MG63 (cell line): ENCODE measurements around the gene NAP1L1. TPM values are rescaled to one million over a fixed set of nuclear protein-coding genes. Genes with fewer than 3 reads are reported as not detected.

Experiments used
- DNase-seq: peaks from one replicate; pipeline ENCODE4 v3.0.0-alpha.2; 2020
- H3K27me3 ChIP-seq: fragments of 250-450 bp; sonication (Bioruptor Pico); 2 replicates; pipeline ENCODE4 v1.5.1; 2020; ENCODE audit warnings: mild to moderate bottlenecking, moderate library complexity
- H3K36me3 ChIP-seq: fragments of 250-450 bp; sonication (Bioruptor Pico); 2 replicates; pipeline ENCODE4 v1.5.1; 2020; ENCODE audit warnings: mild to moderate bottlenecking, moderate library complexity
- H3K4me3 ChIP-seq: fragments of 250-450 bp; sonication (Bioruptor Pico); 2 replicates; pipeline ENCODE4 v1.5.1; 2020; ENCODE audit warnings: mild to moderate bottlenecking, moderate library complexity
- H3K9me3 ChIP-seq: fragments of 250-450 bp; sonication (Bioruptor Pico); 2 replicates; pipeline ENCODE4 v1.5.1; 2020; ENCODE audit warnings: mild to moderate bottlenecking, moderate library complexity
- total RNA-seq: library from RNA; depleted of rRNA; stranded (reverse); fragments of >200 nt; shearing (Covaris generic); gene quantifications from 2 replicates; pipeline ENCODE4 v1.2.3, GENCODE V29; 2014; ENCODE audit warnings: low replicate concordance

The NAP1L1 gene
- total RNA-seq, 1 experiment from 2014 or later = 645 TPM

DNA sequence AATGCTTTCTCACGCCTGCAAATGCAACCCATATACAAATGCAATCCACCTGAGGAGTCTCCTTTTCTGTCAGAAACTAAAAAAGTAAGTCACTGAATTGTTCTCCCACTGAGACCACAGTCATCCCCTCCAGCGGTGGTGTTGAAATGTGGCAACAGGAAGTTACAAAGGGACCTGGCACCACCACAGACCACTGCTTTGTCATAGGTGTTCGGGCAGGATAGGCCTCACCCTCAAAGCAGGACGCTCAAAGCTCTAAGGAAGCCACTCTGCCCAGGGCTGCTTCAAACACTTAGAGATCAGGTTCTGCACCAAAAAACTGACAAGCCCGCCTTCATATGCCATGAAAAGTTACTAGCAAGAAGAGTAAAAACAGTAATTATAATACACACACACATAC lies 64.2 kb downstream of the NAP1L1 start:
- Histone ChIP-seq H3K27me3 (no peaks in the 10 kb centered on the region), H3K4me3 (no peak overlapping the region), H3K9me3 (no peaks in the 10 kb centered on the region), H3K36me3 (no peaks in the 10 kb centered on the region)
- DNase-seq = peak; percentile 79

DNA sequence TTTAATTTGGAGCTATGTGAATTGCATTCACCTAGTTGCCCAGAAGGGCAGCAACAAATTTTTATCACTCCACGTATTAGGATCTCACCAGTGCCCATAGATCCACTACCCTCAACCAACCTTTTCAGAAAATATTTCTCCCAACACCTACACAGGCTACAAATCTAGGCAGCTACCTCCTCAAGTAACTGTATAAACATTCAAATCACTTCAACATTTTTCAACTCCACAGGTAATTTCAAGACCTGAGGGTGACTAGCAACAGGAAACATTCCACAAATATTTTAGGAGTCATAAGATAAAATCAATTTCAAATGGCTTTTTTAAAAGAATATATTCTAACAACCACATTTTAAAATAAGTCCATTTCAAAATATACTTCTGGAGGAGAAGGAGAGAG lies 65.8 kb downstream of the NAP1L1 start:
- no peaks in the 10 kb centered on the region for H3K36me3 ChIP-seq
- H3K9me3 ChIP-seq = no peaks in the 10 kb centered on the region
- no peak for DNase-seq
- no peaks in the 10 kb centered on the region for H3K27me3 ChIP-seq
- H3K4me3 ChIP-seq = no peak overlapping the region

DNA sequence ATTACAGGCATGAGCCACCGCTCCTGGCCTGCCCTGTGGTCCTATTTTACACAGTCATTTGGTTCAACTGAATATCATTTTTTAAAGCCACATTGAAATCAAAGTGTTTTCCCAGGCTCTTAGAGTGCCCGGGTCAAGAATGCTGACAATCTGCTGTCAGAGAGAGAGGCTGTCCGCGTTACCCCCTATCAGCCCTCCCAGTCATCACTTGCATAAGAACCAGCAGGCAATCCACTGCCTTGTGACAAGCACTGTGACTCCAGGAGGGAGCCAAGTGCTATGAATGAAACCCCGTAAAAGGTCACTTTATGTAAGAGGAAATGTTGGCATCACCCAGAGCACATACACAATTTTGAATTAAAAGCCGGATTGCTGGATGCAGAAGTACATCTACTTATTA lies 66.4 kb downstream of the NAP1L1 start:
- Histone ChIP-seq H3K36me3 (no peaks in the 10 kb centered on the region), H3K9me3 (no peaks in the 10 kb centered on the region), H3K27me3 (no peaks in the 10 kb centered on the region), H3K4me3 (no peak overlapping the region)
- no peak for DNase-seq

DNA sequence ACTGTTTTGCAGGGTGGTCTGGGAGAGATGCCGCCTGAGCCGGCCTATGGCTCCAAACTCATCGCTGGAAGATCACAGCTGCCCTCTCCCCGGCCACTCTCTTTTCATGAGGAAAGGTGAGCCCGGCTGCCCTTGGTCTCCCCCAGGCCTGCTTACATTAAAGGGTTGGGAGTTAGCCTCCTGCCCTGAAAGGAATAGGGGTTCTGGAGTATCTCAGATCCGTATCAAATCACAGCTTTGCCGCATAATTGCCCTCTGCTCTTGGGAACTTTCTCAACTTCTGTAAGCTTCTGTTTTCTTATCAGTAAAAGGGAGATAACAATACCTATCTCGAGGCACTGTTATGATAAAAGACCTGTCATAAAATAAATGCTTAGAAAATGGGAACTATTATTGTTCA lies 70.5 kb downstream of the NAP1L1 start:
- Histone ChIP-seq H3K27me3 (no peaks in the 10 kb centered on the region), H3K36me3 (no peaks in the 10 kb centered on the region), H3K9me3 (no peaks in the 10 kb centered on the region), H3K4me3 (no peak overlapping the region)
- DNase-seq = no peak

DNA sequence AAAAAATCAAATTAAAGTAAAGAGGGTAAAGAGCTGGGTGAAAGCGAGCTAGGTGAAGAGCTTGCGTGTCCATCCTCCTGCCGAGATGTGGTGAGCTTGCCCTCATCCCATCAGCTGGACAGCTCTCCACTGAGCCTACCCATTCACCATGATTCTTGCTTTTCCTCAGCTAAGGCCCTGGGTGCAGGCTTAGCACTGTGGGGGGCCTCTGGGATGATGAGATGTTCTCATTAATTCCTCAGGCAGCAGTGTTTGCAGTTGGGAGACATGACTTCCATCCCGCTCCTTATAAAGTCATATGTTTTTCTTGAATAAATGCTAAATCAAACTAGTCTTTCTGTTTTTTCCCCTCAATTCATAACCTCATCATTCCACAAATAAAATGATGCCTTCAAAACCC lies 70.9 kb downstream of the NAP1L1 start:
- Histone ChIP-seq H3K9me3 (no peaks in the 10 kb centered on the region), H3K4me3 (no peak overlapping the region), H3K27me3 (no peaks in the 10 kb centered on the region), H3K36me3 (no peaks in the 10 kb centered on the region)
- DNase-seq = no peak

DNA sequence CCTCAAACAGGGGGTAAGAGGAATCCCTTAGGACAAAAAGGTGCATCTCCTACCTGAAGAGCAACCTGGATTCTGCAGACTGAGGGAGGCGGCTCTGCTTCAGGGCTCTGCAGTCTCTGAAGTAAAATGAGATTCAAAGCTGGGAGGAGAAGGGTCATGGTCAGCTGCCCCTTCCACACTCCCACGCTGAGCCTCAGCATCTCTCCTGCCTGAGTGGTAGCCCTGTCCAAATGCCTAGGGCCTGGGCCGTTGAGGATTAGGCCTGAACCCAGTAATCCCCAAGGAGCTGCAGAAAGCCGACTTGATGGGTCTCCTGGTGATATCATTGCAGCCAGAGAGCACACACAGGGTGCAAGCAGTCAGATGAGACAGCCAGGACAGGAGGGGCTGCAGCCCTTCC lies 71.8 kb downstream of the NAP1L1 start:
- H3K9me3 ChIP-seq = no peaks in the 10 kb centered on the region
- H3K27me3 ChIP-seq = no peaks in the 10 kb centered on the region
- no peaks in the 10 kb centered on the region for H3K36me3 ChIP-seq
- no peak overlapping the region for H3K4me3 ChIP-seq
- DNase-seq = no peak

DNA sequence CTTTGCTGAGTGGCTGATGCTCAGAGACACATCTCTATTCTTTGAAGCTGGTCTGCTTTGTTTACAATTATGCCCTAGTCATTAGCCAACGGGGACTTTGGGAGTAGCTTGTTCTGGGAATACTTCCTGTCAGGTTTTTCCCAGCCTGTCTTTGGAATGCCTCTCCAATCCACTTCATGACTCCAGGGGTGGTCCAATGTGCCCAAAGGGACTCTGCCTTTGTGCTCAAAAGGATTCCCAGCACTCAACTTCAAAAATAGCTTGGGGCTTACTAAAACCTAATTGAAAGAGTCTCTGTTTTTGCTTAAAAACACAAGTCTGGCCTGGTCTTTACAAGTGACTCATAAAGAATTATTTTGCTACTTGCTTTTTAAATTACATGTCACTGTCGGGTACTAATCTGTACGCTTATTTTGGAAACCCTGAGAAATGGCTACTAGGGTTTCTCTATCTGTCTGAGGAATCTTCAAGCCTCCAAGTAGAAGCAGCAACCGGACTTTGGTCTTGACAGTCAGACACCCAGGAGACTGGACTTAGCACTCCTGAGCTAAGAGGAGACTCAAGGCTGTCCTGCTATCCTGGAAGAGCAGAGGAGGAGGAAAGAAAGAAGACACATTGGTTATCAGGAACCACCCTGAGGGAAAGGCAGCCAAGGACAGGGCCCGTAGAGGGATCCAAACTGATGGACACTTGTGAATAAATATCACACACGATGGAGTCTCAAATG lies 73.6 kb downstream of the NAP1L1 start:
- Histone ChIP-seq H3K36me3 (no peaks in the 10 kb centered on the region), H3K4me3 (no peak overlapping the region), H3K27me3 (no peaks in the 10 kb centered on the region), H3K9me3 (no peaks in the 10 kb centered on the region)
- no peak for DNase-seq

DNA sequence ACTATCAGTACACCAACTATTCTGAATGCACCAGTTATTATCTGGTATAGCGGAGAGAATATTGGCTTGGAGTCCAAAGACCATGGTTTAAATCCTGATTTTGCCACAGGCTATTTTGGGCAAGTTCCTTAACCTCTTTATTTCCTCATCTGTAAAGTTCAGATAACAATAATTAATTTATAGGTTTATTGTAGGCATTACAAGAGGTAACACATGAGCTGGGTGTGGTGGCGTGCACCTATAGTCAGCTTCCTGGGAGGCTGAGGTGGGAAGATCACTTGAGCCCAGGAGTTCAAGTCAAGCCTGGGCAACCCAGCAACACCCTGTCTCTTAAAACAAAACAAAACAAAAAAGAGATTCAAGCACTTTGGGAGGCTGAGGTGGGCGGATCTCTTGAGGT lies 76.1 kb downstream of the NAP1L1 start:
- DNase-seq = no peak
- H3K36me3 ChIP-seq = no peaks in the 10 kb centered on the region
- H3K4me3 ChIP-seq = no peak overlapping the region
- H3K27me3 ChIP-seq = no peaks in the 10 kb centered on the region
- H3K9me3 ChIP-seq = no peaks in the 10 kb centered on the region

DNA sequence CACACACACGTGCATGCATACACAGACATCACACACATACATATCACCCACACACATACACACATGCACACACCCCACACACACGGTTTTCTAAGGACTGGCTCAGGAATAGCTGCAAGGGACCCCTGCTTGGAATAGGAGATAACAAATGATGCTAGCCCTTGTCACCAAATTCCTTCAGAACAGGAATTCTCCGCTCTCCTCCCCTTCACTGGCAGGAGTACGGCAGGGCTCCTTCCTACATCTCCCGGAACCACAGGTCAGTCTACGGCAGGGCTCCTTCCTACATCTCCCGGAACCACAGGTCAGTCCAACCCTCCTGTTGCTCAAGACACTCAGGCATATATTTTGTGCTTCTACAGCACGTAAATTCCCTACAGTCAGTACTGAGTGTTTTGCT lies 76.8 kb downstream of the NAP1L1 start:
- H3K27me3 ChIP-seq = no peaks in the 10 kb centered on the region
- H3K36me3 ChIP-seq = no peaks in the 10 kb centered on the region
- H3K9me3 ChIP-seq = no peaks in the 10 kb centered on the region
- H3K4me3 ChIP-seq = no peak overlapping the region
- no peak for DNase-seq

DNA sequence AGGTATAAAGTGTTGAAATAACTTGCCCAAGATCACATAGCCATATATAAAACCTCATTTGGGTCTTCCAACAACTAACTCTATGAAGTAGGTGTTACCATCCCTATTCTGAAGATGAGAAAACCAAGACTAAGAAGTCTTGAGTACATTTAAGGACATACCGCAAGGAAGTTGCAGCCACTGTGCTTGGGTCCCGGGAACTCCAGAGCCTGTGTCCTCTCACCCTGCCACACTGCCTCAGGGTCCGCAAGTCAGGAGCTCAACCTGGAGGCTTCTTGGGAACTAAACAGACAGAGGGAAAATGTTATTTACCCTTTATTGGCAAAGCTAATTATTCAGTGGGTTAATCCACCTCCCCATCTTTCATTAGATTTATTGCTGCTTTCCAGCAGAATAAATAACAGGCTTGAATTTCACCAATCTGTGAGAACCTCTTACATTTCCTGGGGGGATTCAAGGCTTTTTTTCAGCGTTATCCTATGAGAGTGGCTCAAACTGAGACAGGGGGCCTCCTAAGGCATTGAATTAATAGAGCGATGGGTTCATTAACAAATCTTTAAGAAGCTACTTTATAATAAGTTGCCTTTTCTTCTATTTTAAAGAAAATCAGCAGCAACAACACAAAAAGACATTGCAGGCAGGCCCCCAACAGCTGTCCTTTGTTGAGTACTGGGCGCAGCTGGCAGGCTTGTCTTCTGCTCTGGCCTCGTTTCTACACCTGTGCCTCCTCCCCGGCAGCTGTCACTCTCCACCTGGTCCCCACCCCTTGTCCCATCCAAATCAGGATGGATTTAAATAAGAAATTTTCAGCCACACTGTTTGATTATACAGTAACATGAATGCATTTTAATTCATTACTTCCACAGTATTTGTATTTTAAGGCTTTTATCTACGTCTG lies 78.2 kb downstream of the NAP1L1 start:
- Histone ChIP-seq H3K36me3 (no peaks in the 10 kb centered on the region), H3K9me3 (no peaks in the 10 kb centered on the region), H3K4me3 (no peak overlapping the region), H3K27me3 (no peaks in the 10 kb centered on the region)
- no peak for DNase-seq

DNA sequence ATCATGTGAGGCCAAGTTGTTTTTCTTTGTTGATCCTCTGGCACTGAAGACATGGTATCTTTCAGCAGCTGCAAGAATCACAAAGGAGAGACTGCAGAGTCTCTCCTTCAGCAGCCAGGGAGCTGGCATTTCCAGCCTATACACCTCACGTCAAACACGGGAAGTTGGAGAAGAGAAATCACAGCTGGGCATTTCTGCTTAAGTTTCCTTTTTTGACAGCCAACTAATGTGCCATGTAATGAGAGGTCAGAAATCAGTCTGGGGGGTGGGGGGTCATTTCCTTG lies 81.2 kb downstream of the NAP1L1 start:
- Histone ChIP-seq H3K9me3 (no peaks in the 10 kb centered on the region), H3K27me3 (no peaks in the 10 kb centered on the region), H3K36me3 (no peaks in the 10 kb centered on the region), H3K4me3 (no peak overlapping the region)
- no peak for DNase-seq

DNA sequence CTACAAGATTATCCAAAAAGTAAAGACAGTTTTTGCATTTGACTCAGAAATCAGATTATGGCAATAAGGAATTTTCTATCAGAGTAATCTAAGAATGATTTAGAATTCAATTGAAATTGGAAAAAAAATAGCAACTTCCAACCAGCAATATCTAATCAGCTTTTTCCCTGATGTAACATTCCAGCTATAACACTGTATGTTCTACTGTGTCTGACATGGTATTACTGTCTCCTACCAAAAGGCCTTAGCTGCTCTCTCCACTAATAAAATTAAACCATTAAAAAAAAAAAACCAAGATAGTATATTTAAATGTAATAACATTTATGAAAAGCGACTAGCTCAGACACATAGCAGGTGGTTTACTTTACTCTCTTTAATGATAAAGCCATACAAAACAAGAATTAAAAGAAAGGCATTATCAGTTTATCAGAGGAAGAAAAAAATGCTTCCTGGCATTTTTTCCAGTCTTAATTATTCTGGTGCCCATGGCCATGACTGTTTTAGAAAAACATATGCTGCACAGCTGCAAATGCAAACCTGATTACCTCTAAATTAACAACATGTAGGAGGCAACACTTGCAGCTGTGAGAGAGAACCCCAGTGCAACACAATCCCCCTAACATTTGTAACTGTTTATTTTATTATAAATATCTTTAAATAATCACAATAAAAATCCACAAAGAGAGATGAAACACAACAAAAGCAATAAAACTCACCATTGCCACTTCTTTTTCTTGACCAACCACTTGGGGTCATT lies 81.7 kb downstream of the NAP1L1 start:
- Histone ChIP-seq H3K36me3 (no peaks in the 10 kb centered on the region), H3K4me3 (no peak overlapping the region), H3K27me3 (no peaks in the 10 kb centered on the region), H3K9me3 (no peaks in the 10 kb centered on the region)
- no peak for DNase-seq

DNA sequence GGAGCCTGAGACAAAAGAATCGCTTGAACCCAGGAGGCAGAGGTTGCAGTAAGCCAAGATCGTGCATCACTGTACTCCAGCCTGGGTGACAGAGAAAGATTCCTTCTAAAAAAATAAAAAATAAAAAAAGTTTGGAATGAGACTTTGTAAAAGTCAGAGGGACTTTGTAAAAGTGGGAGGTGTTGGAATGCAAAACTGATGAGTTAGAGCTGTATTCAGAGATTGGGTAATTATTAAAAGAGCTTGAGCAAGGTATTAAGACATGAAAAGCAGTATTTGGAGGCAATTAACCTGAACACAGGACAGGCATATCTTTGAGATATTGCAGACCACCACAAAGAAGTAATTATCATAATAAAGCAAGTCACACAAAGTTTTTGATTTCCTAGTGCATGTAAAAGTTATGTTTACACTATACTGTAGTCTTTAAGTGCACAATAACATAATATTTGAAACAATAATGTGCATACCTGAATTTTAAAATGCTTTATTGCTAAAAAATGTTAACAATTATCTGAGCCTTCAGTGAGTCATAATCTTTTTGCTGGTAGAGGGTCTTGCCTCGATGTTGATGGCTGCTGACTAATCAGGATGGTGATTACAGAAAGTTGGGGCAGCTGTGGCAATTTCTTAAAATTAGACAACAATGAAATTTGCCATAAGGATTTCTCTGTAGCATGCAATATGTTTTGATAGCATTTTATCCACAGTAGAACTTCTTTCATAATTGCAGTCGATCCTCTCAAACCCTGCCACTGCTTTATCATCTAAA lies 86.0 kb downstream of the NAP1L1 start:
- H3K9me3 ChIP-seq = no peaks in the 10 kb centered on the region
- H3K27me3 ChIP-seq = no peaks in the 10 kb centered on the region
- DNase-seq = no peak
- H3K4me3 ChIP-seq = no peak overlapping the region
- no peaks in the 10 kb centered on the region for H3K36me3 ChIP-seq

DNA sequence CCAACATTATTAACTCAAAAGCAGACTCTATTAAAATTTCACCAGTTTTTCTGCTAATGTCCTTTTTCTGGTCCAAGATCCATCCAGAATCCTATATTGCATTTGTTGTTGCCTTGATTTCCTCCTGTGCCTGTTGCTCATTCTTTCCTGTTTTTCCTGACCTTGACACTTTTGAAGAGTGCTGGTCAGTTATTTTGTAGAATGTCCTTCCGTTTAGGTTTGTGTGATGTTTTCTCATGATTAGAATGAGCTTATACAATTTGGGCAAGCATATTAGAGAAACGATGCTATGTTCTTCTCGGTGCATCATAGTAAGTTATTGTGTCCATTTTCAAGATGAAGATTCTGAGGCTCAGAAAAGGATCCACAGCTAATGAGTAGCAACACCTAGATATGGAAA lies 86.8 kb downstream of the NAP1L1 start:
- Histone ChIP-seq H3K4me3 (no peak overlapping the region), H3K36me3 (no peaks in the 10 kb centered on the region), H3K9me3 (no peaks in the 10 kb centered on the region), H3K27me3 (no peaks in the 10 kb centered on the region)
- no peak for DNase-seq

DNA sequence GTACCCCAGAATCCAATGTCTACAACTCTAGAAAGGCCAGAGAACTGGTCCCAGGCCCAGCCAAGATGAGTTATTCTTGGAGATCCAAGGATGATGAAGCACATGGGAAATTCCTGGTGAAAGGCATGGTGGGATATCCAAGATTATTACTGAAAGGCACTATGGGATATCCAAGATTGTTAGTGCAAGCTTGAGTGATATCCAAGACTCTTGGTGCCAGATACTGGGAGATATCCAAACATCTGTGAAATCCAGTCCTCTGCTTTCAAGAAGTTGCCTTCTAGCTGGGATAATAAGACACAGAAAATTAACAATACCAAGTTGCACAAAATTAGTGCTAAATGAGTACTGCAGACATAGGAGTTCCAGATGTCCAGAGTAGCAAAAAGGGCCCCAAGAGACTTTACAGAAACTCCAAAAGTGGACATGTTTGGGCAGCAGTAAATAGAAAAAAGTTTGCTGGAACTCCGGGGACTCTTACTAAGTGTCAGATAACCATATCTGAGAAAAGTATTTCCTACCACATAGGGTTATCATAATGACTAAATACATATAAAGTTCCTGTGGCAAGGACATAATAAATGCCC lies 87.5 kb downstream of the NAP1L1 start:
- Histone ChIP-seq H3K9me3 (no peaks in the 10 kb centered on the region), H3K36me3 (no peaks in the 10 kb centered on the region), H3K4me3 (no peak overlapping the region), H3K27me3 (no peaks in the 10 kb centered on the region)
- DNase-seq = no peak

DNA sequence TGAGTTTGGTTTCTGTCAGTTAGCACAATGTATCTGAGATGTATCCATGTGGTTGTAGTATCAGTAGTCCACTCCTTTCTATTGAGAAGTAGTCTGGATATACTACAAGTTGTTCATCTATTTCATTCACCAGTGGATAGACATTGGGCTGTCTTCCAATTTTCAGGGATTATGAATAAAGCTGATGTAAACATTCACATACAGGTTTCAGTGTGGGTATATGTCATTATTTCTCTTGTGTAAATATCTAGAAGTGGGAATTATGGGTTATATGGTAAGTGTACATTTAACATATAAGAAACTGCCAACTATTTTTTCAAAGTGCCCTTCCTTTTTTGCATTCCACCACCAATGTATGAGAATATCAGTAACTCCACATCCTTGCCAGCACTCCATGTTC lies 88.8 kb downstream of the NAP1L1 start:
- H3K36me3 ChIP-seq = no peaks in the 10 kb centered on the region
- H3K27me3 ChIP-seq = no peaks in the 10 kb centered on the region
- H3K9me3 ChIP-seq = no peaks in the 10 kb centered on the region
- no peak overlapping the region for H3K4me3 ChIP-seq
- DNase-seq = no peak
